Measurements from ENCODE around the gene RPS3. TPM values are rescaled to one million over a fixed set of nuclear protein-coding genes. Genes with fewer than 3 reads are reported as not detected.

Gene RPS3
- total and polyA plus RNA-seq, 2 of the 13 experiments (the other 11 are each of a cell fraction or from before 2014, with no cell fraction given), result 2,143 to 3,616 TPM

- TF ChIP-seq THRA (CRISPR knock-in tag; IDR thresholded peaks at IDR 0.05; ENCODE audit: borderline replicate concordance), result no peak
- TF ChIP-seq MAZ (IDR thresholded peaks at IDR 0.05; ENCODE audit: borderline replicate concordance, low read depth, low read length), result no peak
- TF ChIP-seq MAZ (CRISPR knock-in tag; IDR thresholded peaks at IDR 0.05; ENCODE audit: low read depth), result no peak
- TF ChIP-seq ZNF570 (CRISPR knock-in tag; IDR thresholded peaks at IDR 0.05; ENCODE audit: borderline replicate concordance), result no peak
- no peak for TF ChIP-seq RBM39 (IDR thresholded peaks at IDR 0.05; ENCODE audit: low read depth, low read length, poor library complexity, severe bottlenecking)
- TF ChIP-seq ZNF383 (CRISPR knock-in tag; IDR thresholded peaks at IDR 0.05; ENCODE audit: borderline replicate concordance), result no peak
- no peak; the same call in 1 of the 2 replicates for TF ChIP-seq ZNF629 (CRISPR knock-in tag; conservative IDR thresholded peaks at IDR 0.05)
- no peak for TF ChIP-seq PRMT3 (CRISPR knock-in tag; IDR thresholded peaks at IDR 0.05; ENCODE audit: borderline replicate concordance, low read depth)
- no peak for TF ChIP-seq ESRRA (CRISPR knock-in tag; IDR thresholded peaks at IDR 0.05; ENCODE audit: low read depth)
- TF ChIP-seq EZH2 (conservative IDR thresholded peaks at IDR 0.05; ENCODE audit: low read depth, low read length), result no peak
- TF ChIP-seq ZBTB25 (CRISPR knock-in tag; IDR thresholded peaks at IDR 0.05), result no peak
- no peak for TF ChIP-seq ZNF431 (CRISPR knock-in tag; IDR thresholded peaks at IDR 0.05; ENCODE audit: borderline replicate concordance, low read depth)
- TF ChIP-seq ZNF547 (CRISPR knock-in tag; IDR thresholded peaks at IDR 0.05), result no peak
- no peak for TF ChIP-seq RBAK (CRISPR knock-in tag; IDR thresholded peaks at IDR 0.05)
- no peak for TF ChIP-seq MXD1 (CRISPR knock-in tag; IDR thresholded peaks at IDR 0.05)
- TF ChIP-seq REPIN1 (CRISPR knock-in tag; IDR thresholded peaks at IDR 0.05; ENCODE audit: borderline replicate concordance, low read depth), result 0 out of 2 replicates have a peak, but pooled peaks have one; percentile 40
- TF ChIP-seq NFIB (CRISPR knock-in tag; IDR thresholded peaks at IDR 0.05; ENCODE audit: borderline replicate concordance), result no peak
- TF ChIP-seq SETDB1 (CRISPR knock-in tag; IDR thresholded peaks at IDR 0.05; ENCODE audit: borderline replicate concordance), result no peak
- no peak for TF ChIP-seq ZNF83 (CRISPR knock-in tag; IDR thresholded peaks at IDR 0.05; ENCODE audit: borderline replicate concordance)
- peak; percentile 51; the same call in 1 of the 2 replicates for TF ChIP-seq MEIS1 (CRISPR knock-in tag; IDR thresholded peaks at IDR 0.05; ENCODE audit: borderline replicate concordance)
- no peak for TF ChIP-seq ZFP62 (CRISPR knock-in tag; IDR thresholded peaks at IDR 0.05)
- TF ChIP-seq ZMYM4 (CRISPR knock-in tag; IDR thresholded peaks at IDR 0.05), result no peak
- TF ChIP-seq TCF7L2 (IDR thresholded peaks at IDR 0.05; ENCODE audit: low read depth, low read length), result no peak
- TF ChIP-seq NR2F2 (IDR thresholded peaks at IDR 0.05; ENCODE audit: borderline replicate concordance, low read depth), result peak; percentile 60; the same call in 1 of the 2 replicates
- no peak for TF ChIP-seq GPN1 (CRISPR knock-in tag; IDR thresholded peaks at IDR 0.05; ENCODE audit: borderline replicate concordance)
- no peak for TF ChIP-seq MZF1 (CRISPR knock-in tag; IDR thresholded peaks at IDR 0.05; ENCODE audit: borderline replicate concordance)
- 0 out of 2 replicates have a peak, but pooled peaks have one; percentile 22 for TF ChIP-seq ZFX (CRISPR knock-in tag; IDR thresholded peaks at IDR 0.05; ENCODE audit: low read depth)
These were observed 23.2 kb downstream of the RPS3 start (continued) for GRCh38 chr11:75422248-75423231.

All from HepG2 (cell line).